Activated T-cell treated with anti-CD3 and anti-CD28 coated beads, Interleukin-2, amount 50 U/mL, for 24 hours (primary cell): ENCODE data around the gene BANP.
"Not testable (repeated sequence)": the region's sequence is repeated elsewhere in the genome, so short reads cannot be mapped to it uniquely, and the experiment has no call there.

Experiments used
- DNase-seq: peaks from one replicate; pipeline ENCODE4 v3.0.0-alpha.2; 2020
- H3K27ac Mint-ChIP-seq: 2 replicates; pipeline ENCODE4 v1.8.0; 2020; ENCODE audit warnings: mild to moderate bottlenecking, mixed read lengths
- H3K27me3 Mint-ChIP-seq: 2 replicates; pipeline ENCODE4 v1.8.0; 2020; ENCODE audit warnings: mixed read lengths
- H3K36me3 Mint-ChIP-seq: 2 replicates; pipeline ENCODE4 v1.8.0; 2020; ENCODE audit warnings: low read depth, mixed read lengths
- H3K4me1 Mint-ChIP-seq: 2 replicates; pipeline ENCODE4 v1.8.0; 2020; ENCODE audit warnings: low read depth, mixed read lengths
- H3K4me3 Mint-ChIP-seq: 2 replicates; pipeline ENCODE4 v1.8.0; 2020; ENCODE audit warnings: mild to moderate bottlenecking, moderate library complexity, mixed read lengths
- H3K9me3 Mint-ChIP-seq: 2 replicates; pipeline ENCODE4 v1.8.0; 2020; ENCODE audit warnings: mixed read lengths

BANP gene

DNA sequence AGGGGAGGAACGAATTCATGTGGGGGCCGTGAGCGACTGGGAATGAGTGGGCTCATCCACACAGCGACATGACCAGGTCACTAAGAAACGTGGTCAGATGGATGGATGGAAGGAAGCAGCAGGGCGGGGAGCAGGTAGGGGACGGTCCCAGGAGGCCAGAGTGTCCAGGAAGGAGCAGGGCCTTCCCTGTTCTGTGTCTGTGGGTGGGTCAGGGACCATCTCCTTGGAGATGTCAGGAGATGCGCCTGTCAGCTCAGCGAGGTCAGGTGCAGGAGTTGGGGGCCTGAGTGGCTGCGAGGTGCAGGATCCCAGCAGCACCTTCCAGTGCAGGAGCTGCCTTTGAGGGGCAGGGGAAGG is 85.4 kb downstream of the BANP start:
- not testable (repeated sequence) for H3K4me1 Mint-ChIP-seq, H3K9me3 Mint-ChIP-seq, DNase-seq, H3K4me3 Mint-ChIP-seq, H3K27ac Mint-ChIP-seq, H3K27me3 Mint-ChIP-seq
- peaks cover 85% of the 10 kb centered on the region for H3K36me3 Mint-ChIP-seq

DNA sequence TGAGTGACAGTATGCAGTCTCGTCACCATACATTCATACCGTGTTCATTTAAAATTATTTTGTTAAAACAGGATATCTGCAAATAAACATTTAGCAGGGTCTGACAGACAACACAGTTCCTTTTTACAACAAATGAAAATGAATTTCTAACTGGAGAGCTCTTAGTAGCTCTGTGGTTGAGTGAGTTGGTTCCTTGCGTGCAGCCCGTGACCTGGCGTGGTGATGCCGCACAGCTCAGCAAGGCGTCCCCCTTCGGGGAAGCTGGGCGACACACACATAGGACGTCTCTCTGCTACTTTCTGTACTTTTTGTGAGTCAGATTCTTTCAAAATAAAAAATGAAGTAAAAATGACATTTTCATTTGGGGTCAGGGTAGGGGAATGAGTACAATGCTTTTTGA is 86.1 kb downstream of the BANP start:
- peaks cover 87% of the 10 kb centered on the region for H3K36me3 Mint-ChIP-seq
- not testable (repeated sequence) for H3K9me3 Mint-ChIP-seq, H3K27me3 Mint-ChIP-seq

DNA sequence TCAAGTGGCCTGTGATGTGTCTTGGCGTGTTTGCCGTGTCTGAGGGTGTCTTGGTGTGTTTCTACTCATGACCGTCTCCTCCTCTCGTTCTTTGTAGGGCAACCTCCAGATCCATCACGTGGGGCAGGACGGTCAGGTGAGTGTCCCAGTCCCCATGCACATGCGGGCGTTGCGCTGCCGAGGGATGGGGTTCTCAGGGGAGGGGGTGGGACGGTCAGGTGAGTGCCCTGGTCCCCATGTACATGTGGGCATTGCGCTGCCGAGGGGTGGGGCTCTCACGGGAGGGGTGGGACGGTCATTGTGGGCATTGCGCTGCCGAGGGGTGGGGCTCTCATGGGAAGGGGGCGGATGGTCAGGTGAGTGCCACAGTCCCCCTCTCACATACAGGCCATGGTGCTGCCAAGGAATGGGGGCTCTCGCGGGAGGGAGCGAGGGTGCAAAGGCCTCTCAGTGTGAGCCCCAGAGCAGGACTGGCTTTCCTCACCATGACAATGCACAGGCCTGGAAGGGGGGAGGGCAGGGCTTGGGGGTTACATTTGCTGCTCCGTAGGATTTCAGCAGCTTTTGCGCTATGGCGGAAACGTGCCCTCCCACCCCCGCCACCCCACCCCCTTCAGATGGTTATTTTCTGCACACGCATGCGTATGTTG is 86.8 kb downstream of the BANP start:
- H3K9me3 Mint-ChIP-seq, H3K27me3 Mint-ChIP-seq, H3K4me3 Mint-ChIP-seq, H3K4me1 Mint-ChIP-seq, H3K27ac Mint-ChIP-seq, DNase-seq: not testable (repeated sequence)
- H3K36me3 Mint-ChIP-seq, result peaks cover 82% of the 10 kb centered on the region

More for the DNA sequence above, 86.1 kb downstream of the BANP start:
- H3K4me3 Mint-ChIP-seq, H3K27ac Mint-ChIP-seq, H3K4me1 Mint-ChIP-seq, DNase-seq: not testable (repeated sequence)

DNA sequence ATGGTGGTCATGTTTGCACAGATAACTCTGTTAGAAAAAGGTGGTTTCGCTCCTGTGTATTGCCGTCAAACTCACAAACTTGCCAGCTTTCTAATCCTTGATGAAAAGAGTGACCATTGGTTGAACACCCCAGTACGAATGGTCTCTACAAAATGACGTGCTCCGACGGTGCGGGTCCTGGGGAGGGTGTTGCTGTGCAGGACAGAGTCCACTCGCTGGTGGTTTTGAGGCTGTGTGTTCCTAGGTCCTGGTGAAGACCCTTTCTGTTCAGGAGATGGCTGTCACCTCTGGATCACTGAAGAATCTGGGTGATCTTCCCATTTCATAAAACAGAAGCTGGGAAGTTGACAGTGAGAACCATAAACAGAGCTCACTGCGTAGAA is 87.3 kb downstream of the BANP start:
- not testable (repeated sequence) for H3K9me3 Mint-ChIP-seq, H3K4me3 Mint-ChIP-seq, DNase-seq, H3K4me1 Mint-ChIP-seq, H3K27me3 Mint-ChIP-seq, H3K27ac Mint-ChIP-seq
- H3K36me3 Mint-ChIP-seq, result peaks cover 83% of the 10 kb centered on the region

DNA sequence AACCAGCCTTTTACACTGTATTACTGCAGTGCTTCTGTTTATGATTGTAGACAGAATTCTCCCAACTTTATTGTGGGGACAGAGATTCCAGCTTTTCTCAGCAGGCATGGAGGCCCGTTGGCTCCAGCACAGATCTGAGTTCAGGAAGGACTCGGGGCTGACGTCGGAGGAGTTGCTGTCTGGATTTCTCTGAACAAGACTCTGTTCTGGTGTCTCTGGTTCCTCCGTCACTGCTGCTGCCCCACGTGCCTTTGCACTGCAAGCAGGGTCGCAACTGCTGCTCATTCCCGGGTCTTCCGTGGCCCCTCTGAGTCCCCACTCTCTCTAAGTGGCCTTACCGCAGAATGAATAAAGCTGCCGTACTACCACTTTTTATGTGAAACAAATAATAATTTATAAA is 88.4 kb downstream of the BANP start:
- no peak for DNase-seq
- Mint-ChIP-seq H3K27me3 (no peaks in the 10 kb centered on the region), H3K27ac (no peak overlapping the region), H3K4me1 (no peaks in the 10 kb centered on the region), H3K4me3 (no peak overlapping the region), H3K9me3 (no peaks in the 10 kb centered on the region), H3K36me3 (peaks cover 81% of the 10 kb centered on the region)

DNA sequence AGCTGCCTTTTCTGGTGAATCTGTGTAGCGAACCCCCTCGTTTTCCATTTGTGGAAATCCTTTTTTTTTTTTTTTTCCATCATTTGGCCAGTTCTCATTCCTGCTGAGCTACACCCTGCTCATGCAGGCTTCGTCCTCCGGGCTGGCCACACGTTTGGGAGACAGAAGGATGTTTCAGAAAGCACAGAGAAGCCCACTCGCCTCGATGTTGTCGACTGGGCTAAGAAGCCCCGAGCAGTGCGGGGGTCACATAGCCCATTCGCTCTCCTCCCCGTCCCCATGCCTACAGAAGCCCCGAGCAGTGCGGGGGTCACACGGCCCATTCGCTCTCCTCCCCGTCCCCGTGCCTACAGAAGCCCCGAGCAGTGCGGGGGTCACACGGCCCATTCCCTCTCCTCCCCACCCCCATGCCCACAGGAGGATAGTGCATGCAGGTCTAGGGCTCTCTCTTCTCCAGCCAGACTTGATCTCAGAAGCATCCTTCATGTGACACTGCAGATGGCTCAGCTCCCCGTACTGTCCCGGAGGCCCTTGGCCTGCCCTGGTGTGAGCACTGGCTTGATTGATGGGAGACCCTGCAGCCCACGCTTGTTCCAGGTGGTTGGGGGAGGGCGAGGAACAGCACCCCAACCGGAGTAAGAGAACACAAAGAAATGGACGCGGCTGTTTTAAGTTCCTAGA is 89.1 kb downstream of the BANP start:
- DNase-seq, H3K9me3 Mint-ChIP-seq, H3K4me3 Mint-ChIP-seq, H3K27ac Mint-ChIP-seq, H3K27me3 Mint-ChIP-seq, H3K4me1 Mint-ChIP-seq: not testable (repeated sequence)
- H3K36me3 Mint-ChIP-seq, result peaks cover 78% of the 10 kb centered on the region

DNA sequence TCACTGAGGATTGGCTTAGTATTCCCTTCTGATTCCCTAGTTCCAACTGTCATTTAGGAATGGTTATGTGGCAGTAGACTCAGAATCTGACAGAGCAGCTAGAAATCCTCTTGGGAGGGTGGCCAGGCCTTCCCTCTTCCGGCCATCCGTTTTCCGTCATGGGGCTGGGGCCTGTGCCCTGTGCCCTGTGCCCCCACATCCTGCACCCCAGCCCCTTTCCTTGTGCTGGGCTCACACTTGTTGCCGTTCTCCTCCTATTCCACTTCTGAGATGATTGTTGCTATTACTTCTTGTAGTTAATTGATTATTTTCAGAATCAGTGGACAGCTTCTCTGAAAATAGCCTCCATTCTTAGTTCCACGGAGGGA is 89.6 kb downstream of the BANP start:
- not testable (repeated sequence) for DNase-seq, H3K9me3 Mint-ChIP-seq, H3K4me1 Mint-ChIP-seq, H3K4me3 Mint-ChIP-seq, H3K27ac Mint-ChIP-seq, H3K27me3 Mint-ChIP-seq
- peaks cover 75% of the 10 kb centered on the region for H3K36me3 Mint-ChIP-seq

DNA sequence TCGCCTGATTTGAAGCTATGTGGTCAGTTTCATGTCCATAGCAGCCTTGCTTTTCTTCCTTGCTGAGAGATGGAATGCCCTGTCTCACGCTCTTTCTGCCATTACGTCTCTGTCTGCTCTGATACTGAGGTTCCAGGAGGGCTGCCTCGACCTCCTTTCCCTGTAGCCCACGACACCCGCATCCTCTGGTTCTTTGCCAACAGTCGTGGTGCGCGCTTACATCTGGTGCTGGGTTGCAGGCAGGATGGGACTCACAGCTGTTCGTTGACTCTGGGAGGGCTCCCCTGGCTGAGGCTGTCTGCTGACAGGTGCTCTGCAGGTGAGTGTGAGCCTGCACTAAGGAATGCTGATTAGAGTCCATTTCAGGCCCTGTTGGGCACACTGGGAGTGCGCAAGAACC is 90.3 kb downstream of the BANP start:
- H3K36me3 Mint-ChIP-seq, result peaks cover 71% of the 10 kb centered on the region
- not testable (repeated sequence) for H3K9me3 Mint-ChIP-seq, H3K4me3 Mint-ChIP-seq, DNase-seq, H3K27me3 Mint-ChIP-seq, H3K27ac Mint-ChIP-seq, H3K4me1 Mint-ChIP-seq

DNA sequence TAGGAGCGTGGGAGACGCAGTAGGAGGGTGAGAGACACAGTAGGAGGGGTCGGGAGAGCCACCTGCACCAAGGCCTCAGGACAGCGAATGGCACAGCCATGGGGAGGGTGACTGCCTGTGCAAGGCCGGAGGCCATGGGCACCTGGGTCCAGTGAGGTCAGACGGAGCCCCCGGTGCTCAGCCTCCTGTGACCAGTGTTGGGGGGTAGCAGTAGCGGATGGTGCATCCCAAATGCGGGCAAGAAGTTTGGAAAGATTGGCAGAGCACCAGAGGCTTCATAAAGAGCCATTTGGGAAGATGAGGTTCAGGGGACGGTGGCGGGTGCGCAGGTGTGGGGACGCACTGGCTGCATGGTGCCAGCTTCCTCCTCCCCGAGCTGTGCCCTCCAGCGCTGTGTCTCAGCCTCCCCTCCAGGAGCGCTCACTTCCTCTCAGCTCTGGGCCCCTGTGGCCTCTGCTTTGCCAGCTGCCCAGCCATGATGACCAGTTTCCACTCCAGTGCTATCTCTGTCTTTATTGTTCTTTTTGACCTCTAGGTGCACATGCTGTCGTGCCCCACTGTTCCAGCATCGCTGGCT is 90.8 kb downstream of the BANP start:
- not testable (repeated sequence) for H3K9me3 Mint-ChIP-seq, DNase-seq, H3K4me3 Mint-ChIP-seq

DNA sequence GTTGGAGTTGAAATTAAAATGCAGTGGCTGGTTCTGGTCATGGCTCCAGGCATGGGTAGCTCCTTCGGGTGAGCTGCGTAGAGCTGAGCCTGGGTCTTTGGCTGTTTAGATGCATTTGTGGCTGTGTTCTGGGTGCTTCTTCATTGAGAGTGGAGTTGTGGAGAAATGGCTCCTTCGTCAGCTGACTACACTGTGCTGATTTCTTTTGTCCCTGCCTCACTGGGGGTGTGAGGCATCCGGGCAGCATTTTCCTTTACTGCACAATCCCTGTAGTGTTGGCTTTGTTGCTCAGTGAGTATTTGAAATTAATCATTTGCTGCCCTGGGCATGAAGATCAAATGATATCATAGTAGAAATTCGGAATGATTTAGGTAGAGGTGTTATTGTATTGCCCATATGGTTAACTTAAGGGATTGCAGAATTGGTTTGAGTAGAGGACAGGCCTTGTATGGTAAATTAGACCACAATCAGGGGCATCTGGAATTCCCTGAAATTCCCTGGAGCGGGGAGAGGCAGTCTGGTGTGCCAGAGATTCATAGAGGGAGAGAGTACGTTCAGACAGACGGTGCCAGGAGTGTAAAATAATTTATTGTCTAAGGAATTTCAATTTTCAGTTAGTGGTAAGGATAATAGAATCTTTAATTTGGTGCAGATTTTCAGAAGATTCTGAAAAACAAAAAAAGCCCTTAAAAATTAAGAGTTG is 92.1 kb downstream of the BANP start:
- H3K27ac Mint-ChIP-seq, H3K4me1 Mint-ChIP-seq, DNase-seq, H3K9me3 Mint-ChIP-seq, H3K27me3 Mint-ChIP-seq, H3K4me3 Mint-ChIP-seq: not testable (repeated sequence)
- peaks cover 70% of the 10 kb centered on the region for H3K36me3 Mint-ChIP-seq

More for the DNA sequence above, 90.8 kb downstream of the BANP start:
- not testable (repeated sequence) for H3K4me1 Mint-ChIP-seq, H3K27ac Mint-ChIP-seq, H3K27me3 Mint-ChIP-seq
- H3K36me3 Mint-ChIP-seq, result peaks cover 68% of the 10 kb centered on the region

DNA sequence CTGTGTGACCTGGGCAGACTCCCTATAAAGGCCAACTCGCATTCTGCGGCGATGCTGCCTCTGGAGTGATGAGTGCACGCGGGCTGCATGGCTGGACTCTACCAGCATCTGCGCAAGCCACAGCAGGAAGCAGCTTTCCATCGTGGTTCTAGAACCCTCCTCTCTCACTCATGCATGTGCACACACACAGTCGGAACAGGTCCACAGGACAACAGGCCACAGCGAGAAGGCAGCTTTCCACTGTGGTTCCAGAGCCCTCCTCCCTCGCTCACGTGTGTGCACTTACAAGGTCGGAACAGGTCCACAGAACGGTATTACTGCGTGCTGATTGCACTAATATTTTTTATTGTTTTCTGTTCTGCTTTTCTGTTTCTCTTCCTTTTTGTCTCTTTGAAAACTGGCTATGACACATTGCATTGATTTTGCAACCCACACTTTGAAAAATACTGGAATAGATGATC is 92.9 kb downstream of the BANP start:
- H3K9me3 Mint-ChIP-seq, H3K27ac Mint-ChIP-seq, H3K4me1 Mint-ChIP-seq, H3K4me3 Mint-ChIP-seq, DNase-seq, H3K27me3 Mint-ChIP-seq: not testable (repeated sequence)
- peaks cover 71% of the 10 kb centered on the region for H3K36me3 Mint-ChIP-seq

DNA sequence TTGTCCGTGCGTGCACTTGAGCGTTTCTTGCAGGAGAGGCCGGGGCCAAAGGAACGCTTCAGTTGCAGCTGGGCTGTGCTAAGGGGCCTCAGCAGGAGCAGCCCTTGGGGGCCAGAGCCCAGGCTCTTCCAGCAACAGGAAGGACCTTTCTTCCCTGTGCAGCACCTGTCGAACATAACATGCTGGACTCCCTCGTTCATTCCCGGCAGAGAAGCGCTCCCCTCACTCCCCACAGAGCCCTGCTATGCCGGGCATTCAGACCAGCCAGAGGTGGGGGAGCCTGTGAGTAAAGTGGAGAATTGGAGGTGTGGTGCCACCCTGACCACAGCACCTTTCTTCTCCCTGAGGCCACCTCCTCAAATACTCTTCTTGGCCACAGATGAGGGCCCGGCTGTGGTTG is 94.1 kb downstream of the BANP start:
- H3K27me3 Mint-ChIP-seq, DNase-seq, H3K9me3 Mint-ChIP-seq, H3K4me3 Mint-ChIP-seq, H3K4me1 Mint-ChIP-seq, H3K27ac Mint-ChIP-seq: not testable (repeated sequence)
- peaks cover 71% of the 10 kb centered on the region for H3K36me3 Mint-ChIP-seq

DNA sequence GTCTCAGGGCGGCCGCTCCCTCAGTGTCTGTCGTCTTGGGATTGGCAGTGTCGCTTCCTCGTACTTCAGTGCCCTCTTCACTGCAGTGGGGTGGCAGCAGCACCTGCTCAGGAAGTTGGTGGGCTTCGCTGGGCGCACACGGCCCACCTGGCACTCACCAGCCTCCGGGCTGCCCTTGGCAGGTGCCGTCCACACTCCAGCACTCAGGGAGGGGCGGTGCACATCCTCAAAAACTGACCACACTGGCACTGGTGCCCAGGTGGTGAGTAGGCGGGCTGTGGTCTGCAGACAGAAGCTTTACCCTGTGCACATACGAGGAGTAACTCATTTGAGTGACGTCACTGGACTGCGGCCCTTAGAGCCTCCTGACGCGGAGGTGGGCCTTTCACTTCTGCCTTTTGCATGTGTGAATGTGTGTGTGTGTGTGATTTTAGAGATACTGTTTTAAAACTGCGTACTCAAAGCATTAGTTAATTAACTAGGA is 94.6 kb downstream of the BANP start:
- DNase-seq, result no peak
- Mint-ChIP-seq H3K36me3 (peaks cover 71% of the 10 kb centered on the region), H3K27ac (no peak overlapping the region), H3K4me3 (no peak overlapping the region), H3K4me1 (no peaks in the 10 kb centered on the region), H3K27me3 (no peaks in the 10 kb centered on the region), H3K9me3 (no peaks in the 10 kb centered on the region)

DNA sequence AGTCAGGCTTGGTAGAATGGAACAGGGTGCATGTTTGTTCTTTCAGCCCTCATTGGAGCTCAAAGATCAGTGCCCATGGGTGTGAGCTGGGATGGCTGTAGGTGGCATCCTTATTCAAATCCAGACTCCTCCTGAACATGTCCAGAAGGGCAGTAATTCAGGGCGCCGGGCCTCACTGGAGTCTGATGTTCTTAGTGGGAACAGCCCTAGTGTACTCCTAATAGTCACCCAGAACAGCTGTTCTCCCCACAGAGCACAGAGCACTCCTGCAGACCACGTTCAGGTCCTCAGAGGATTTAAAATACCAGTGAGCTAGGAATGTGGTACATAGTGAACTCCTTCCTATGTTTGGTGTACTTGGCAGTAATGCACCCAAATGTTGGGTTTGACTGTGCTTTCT is 96.2 kb downstream of the BANP start:
- Mint-ChIP-seq H3K27me3 (no peaks in the 10 kb centered on the region), H3K4me1 (no peaks in the 10 kb centered on the region), H3K27ac (no peak overlapping the region), H3K36me3 (peaks cover 72% of the 10 kb centered on the region), H3K4me3 (no peak overlapping the region), H3K9me3 (no peaks in the 10 kb centered on the region)
- no peak for DNase-seq

DNA sequence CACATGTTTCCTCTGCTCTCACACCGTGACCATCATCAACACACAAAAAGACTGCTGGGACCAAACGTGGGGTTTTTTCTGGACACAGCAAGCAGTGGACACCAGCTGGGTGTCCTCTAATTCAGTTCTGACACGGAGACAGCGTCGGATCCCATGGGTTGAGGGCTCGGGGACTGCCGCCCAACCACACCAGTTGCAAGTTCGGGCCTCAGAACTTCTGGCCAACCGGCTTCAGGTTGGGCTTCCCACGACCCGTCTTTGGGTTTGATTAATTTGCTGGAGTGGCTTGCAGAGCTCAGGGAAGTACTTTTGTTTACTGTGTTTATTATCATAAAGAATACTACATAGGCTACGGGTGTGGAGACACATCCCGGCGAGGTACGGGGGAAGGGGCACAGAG is 97.8 kb downstream of the BANP start:
- no peaks in the 10 kb centered on the region for H3K9me3 Mint-ChIP-seq
- H3K4me1 Mint-ChIP-seq, result no peaks in the 10 kb centered on the region
- no peak overlapping the region for H3K4me3 Mint-ChIP-seq
- no peaks in the 10 kb centered on the region for H3K27me3 Mint-ChIP-seq
- no peak for DNase-seq
- peaks cover 61% of the 10 kb centered on the region for H3K36me3 Mint-ChIP-seq
- no peak overlapping the region for H3K27ac Mint-ChIP-seq
